GM19467 (cell line): ENCODE measurements around the gene FUT3.

Experiments
- ATAC-seq: cut with Tn5 transposase; IDR thresholded peaks from one replicate; pipeline ENCODE4 v1.9.1; 2021; ENCODE audit warnings: mild to moderate bottlenecking, moderate library complexity; ENCODE audit not compliant: unreplicated experiment

FUT3 gene

GRCh38 chr19:5826531-5827341, 24.5 kb downstream of the FUT3 start:
- no peak for ATAC-seq

GRCh38 chr19:5825178-5825577, 26.1 kb downstream of the FUT3 start:
- no peak for ATAC-seq

- no peak for ATAC-seq
These were observed 26.5 kb downstream of the FUT3 start for GRCh38 chr19:5824751-5825150.

GRCh38 chr19:5823579-5824281, 27.5 kb downstream of the FUT3 start:
- no peak for ATAC-seq

GRCh38 chr19:5822181-5822844, 28.9 kb downstream of the FUT3 start:
- ATAC-seq: no peak

- no peak for ATAC-seq
These were observed 29.6 kb downstream of the FUT3 start for GRCh38 chr19:5821521-5822180.

GRCh38 chr19:5820785-5821184, 30.5 kb downstream of the FUT3 start:
- ATAC-seq: no peak

- no peak for ATAC-seq
These were observed 32.7 kb downstream of the FUT3 start for GRCh38 chr19:5818594-5818993.

- ATAC-seq: no peak
These were observed 34.0 kb downstream of the FUT3 start for GRCh38 chr19:5817218-5817617.

GRCh38 chr19:5814852-5815246, 36.4 kb downstream of the FUT3 start:
- no peak for ATAC-seq

GRCh38 chr19:5814123-5814851, 37.0 kb downstream of the FUT3 start:
- no peak for ATAC-seq

- ATAC-seq: no peak
These were observed 40.1 kb downstream of the FUT3 start for GRCh38 chr19:5811117-5811516.

- no peak for ATAC-seq
These were observed 41.8 kb downstream of the FUT3 start for GRCh38 chr19:5809469-5809868.

GRCh38 chr19:5809053-5809452, 42.2 kb downstream of the FUT3 start:
- ATAC-seq: no peak

- ATAC-seq: no peak
These were observed 43.0 kb downstream of the FUT3 start for GRCh38 chr19:5808120-5808816.

GRCh38 chr19:5806905-5807304, 44.3 kb downstream of the FUT3 start:
- no peak for ATAC-seq

GRCh38 chr19:5806133-5806489, 45.1 kb downstream of the FUT3 start:
- ATAC-seq: no peak

- no peak for ATAC-seq
These were observed 45.7 kb downstream of the FUT3 start for GRCh38 chr19:5805462-5806132.
